ENCODE measurements around the gene ATG9B.

DNA sequence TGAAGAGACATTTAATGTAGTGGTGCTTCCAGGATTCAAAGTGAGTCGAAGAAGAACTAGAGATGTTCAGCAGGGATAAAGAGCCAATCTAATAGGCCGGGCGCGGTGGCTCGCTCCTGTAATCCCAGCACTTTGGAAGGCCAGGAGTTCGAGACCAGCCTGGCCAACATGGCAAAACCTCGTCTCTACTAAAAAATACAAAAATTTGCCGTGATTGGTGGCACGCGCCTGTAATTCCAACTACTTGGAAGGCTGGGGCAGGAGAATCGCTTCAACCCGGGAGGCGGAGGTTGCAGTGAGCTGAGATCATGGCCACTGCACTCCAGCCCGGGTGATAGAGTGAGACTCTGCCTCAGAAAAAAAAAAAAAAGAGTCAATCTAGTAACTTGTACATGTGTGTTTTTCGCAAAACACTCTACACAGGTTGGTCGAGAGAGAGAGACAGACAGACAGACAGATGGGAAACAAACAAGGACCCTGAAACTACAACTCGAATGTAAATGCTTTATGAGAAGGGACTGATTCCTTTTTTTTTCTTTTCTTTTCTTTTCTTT, 4.7 kb upstream of the ATG9B start:
- TF ChIP-seq, protein P1, sequence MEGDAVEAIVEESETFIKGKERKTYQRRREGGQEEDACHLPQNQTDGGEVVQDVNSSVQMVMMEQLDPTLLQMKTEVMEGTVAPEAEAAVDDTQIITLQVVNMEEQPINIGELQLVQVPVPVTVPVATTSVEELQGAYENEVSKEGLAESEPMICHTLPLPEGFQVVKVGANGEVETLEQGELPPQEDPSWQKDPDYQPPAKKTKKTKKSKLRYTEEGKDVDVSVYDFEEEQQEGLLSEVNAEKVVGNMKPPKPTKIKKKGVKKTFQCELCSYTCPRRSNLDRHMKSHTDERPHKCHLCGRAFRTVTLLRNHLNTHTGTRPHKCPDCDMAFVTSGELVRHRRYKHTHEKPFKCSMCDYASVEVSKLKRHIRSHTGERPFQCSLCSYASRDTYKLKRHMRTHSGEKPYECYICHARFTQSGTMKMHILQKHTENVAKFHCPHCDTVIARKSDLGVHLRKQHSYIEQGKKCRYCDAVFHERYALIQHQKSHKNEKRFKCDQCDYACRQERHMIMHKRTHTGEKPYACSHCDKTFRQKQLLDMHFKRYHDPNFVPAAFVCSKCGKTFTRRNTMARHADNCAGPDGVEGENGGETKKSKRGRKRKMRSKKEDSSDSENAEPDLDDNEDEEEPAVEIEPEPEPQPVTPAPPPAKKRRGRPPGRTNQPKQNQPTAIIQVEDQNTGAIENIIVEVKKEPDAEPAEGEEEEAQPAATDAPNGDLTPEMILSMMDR (IDR thresholded peaks at IDR 0.05) = no peak
- no peak for TF ChIP-seq POLR2A (IDR thresholded peaks at IDR 0.05)
